ENCODE results near the gene NPAS1. TPM values are rescaled to one million over a fixed set of nuclear protein-coding genes. Genes with fewer than 3 reads are reported as not detected.

Gene NPAS1
- total RNA-seq, 2 experiments from 2014 or later, result not detected

Other genes starting within 250 kb of the NPAS1 start
- gene SLC1A5, start 231.2 kb upstream of the NPAS1 start, total RNA-seq, result 100 to 1,000 TPM; 202 to 205 TPM
- gene AP2S1, start 169.0 kb upstream of the NPAS1 start, total RNA-seq, result 100 to 1,000 TPM; 108 to 117 TPM
- gene ARHGAP35, start 158.8 kb upstream of the NPAS1 start, total RNA-seq, result 10 to 100 TPM; 17.8 to 18.5 TPM
- 10 to 100 TPM; 62.8 to 69.8 TPM for gene TMEM160, start 28.8 kb downstream of the NPAS1 start, total RNA-seq
- 10 to 100 TPM; 77.1 to 78.6 TPM for gene ZC3H4, start 93.9 kb downstream of the NPAS1 start, total RNA-seq
- 100 to 1,000 TPM; 154 to 157 TPM for gene SAE1, start 111.0 kb downstream of the NPAS1 start, total RNA-seq
- 10 to 100 TPM; 13.8 to 14.6 TPM for gene BBC3, start 211.4 kb downstream of the NPAS1 start, total RNA-seq
- gene CCDC9, start 236.7 kb downstream of the NPAS1 start, total RNA-seq, result 10 to 100 TPM; 32.7 to 39.1 TPM

Measured in activated CD4-positive, alpha-beta memory T cell treated with anti-CD3 and anti-CD28 coated beads for 36 hours (primary cell).